SK-N-SH (cell line): ENCODE data around the gene MRPL36. TPM values are rescaled to one million over a fixed set of nuclear protein-coding genes. Genes with fewer than 3 reads are reported as not detected.

Source experiments
- CTCF ChIA-PET: fragments of 300-600, 350-600 bp; formaldehyde crosslinking; extraction: SDS; loops from one replicate; lab custom pipeline; 2021; lab: Yijun Ruan, JAX
- POLR2A ChIA-PET: fragments of 350-600 bp; sonication (Branson Sonifier 250); formaldehyde crosslinking; extraction: SDS; loops from one replicate; lab custom pipeline; 2020; ENCODE audit warnings: antibody characterized with exemption, inconsistent platforms; lab: Yijun Ruan, JAX
- DNase-seq: peaks from one replicate; pipeline ENCODE4 v3.0.0; 2012
- H2AFZ ChIP-seq: fragments of 200-600 bp; sonication (generic); 2 replicates; pipeline ENCODE4 v1.8.1; 2016; ENCODE audit warnings: antibody characterized with exemption, mild to moderate bottlenecking, low read depth
- H3F3A ChIP-seq: fragments of 200-600 bp; sonication (generic); replicated peaks from 2 replicates; pipeline ENCODE3; 2016; ENCODE audit warnings: antibody characterized with exemption, mild to moderate bottlenecking; ENCODE audit not compliant: insufficient read depth
- H3K27ac ChIP-seq, 2 experiments: fragments of 200-500 bp in 1 of 2; fragments of 200-600 bp in 1 of 2; sonication (Bioruptor generic) in 1 of 2; sonication (generic), shearing (Covaris generic) in 1 of 2; 2 replicates each; pipeline versions ENCODE4 v1.5.1 to v1.6.1; 2014 to 2016; ENCODE audit warnings: low read depth in 2 of 2, inconsistent platforms in 1 of 2, low read length in 1 of 2, mild to moderate bottlenecking in 1 of 2, mixed read lengths in 1 of 2
- H3K27me3 ChIP-seq: fragments of 200-600 bp; sonication (generic), shearing (Covaris generic); 2 replicates; pipeline ENCODE4 v1.6.1; 2016; ENCODE audit warnings: mixed run types; ENCODE audit not compliant: insufficient read depth
- H3K36me3 ChIP-seq, 2 experiments: fragments of 200-500 bp in 1 of 2; fragments of 200-600 bp in 1 of 2; sonication (Bioruptor generic) in 1 of 2; sonication (generic) in 1 of 2; replicated peaks in 1 of 2; 2 replicates each; pipeline versions ENCODE3 to v1.5.1; 2014 to 2016; ENCODE audit warnings: low read length in 1 of 2, mild to moderate bottlenecking in 1 of 2; ENCODE audit not compliant: insufficient read depth in 2 of 2, control insufficient read depth in 1 of 2
- H3K4me1 ChIP-seq, 2 experiments: fragments of 200-500 bp in 1 of 2; fragments of 200-600 bp in 1 of 2; sonication (Bioruptor generic) in 1 of 2; sonication (generic), shearing (Covaris generic) in 1 of 2; 2 replicates each; pipeline versions ENCODE4 v1.5.1 to v1.6.1; 2014 to 2016; ENCODE audit warnings: low read depth in 1 of 2, low read length in 1 of 2, mixed run types in 1 of 2; ENCODE audit not compliant: insufficient read depth in 2 of 2, control insufficient read depth in 1 of 2
- H3K4me2 ChIP-seq: fragments of 200-600 bp; sonication (generic), shearing (Covaris generic); 2 replicates; pipeline ENCODE4 v1.6.1; 2017; ENCODE audit warnings: mixed run types
- H3K4me3 ChIP-seq, 2 experiments: fragments of 200-500 bp in 1 of 2; fragments of 200-600 bp in 1 of 2; sonication (Bioruptor generic) in 1 of 2; sonication (generic), shearing (Covaris generic) in 1 of 2; 2 replicates each; pipeline versions ENCODE4 v1.5.1 to v1.8.1; 2014 to 2016; ENCODE audit warnings: low read depth in 2 of 2, inconsistent platforms in 1 of 2, low read length in 1 of 2, mild to moderate bottlenecking in 1 of 2, mixed read lengths in 1 of 2, moderate library complexity in 1 of 2
- H3K79me2 ChIP-seq: fragments of 200-600 bp; sonication (generic); 2 replicates; pipeline ENCODE4 v1.8.1; 2017; ENCODE audit warnings: mild to moderate bottlenecking; ENCODE audit not compliant: insufficient read depth
- H3K9ac ChIP-seq: fragments of 200-600 bp; sonication (generic); 2 replicates; pipeline ENCODE4 v1.6.1; 2017; ENCODE audit warnings: mixed run types
- H3K9me2 ChIP-seq: fragments of 200-600 bp; sonication (generic); 2 replicates; pipeline ENCODE4 v1.6.1; 2017; ENCODE audit warnings: mixed run types
- H3K9me3 ChIP-seq: fragments of 200-600 bp; sonication (generic); 2 replicates; pipeline ENCODE4 v1.6.1; 2017; ENCODE audit warnings: mixed run types, mild to moderate bottlenecking, moderate library complexity
- H4K20me1 ChIP-seq: fragments of 200-600 bp; sonication (generic); 2 replicates; pipeline ENCODE4 v1.6.1; 2017; ENCODE audit warnings: mild to moderate bottlenecking, mixed run types; ENCODE audit not compliant: insufficient read depth
- ELF1 ChIP-seq: IDR thresholded peaks from 2 replicates; pipeline ENCODE4 v1.4.0; 2012
- EP300 ChIP-seq, 2 experiments: IDR thresholded peaks; 2 replicates each; pipeline versions ENCODE4 v1.4.0 to v1.6.1; 2012; ENCODE audit warnings: borderline replicate concordance in 1 of 2, low read depth in 1 of 2, low read length in 1 of 2
- EZH2phosphoT487 ChIP-seq: fragments of 200-600 bp; sonication (generic); IDR thresholded peaks from 2 replicates; pipeline ENCODE4 v1.6.1; 2017; ENCODE audit warnings: low read depth, mixed run types, mild to moderate bottlenecking, antibody characterized with exemption, moderate library complexity, borderline replicate concordance
- FOSL2 ChIP-seq: IDR thresholded peaks from 2 replicates; pipeline ENCODE4 v1.4.0; 2012; ENCODE audit warnings: low read depth, mild to moderate bottlenecking, moderate library complexity, borderline replicate concordance
- FOXJ3 ChIP-seq: sonication (generic); formaldehyde crosslinking; IDR thresholded peaks from 2 replicates; pipeline ENCODE4 v1.5.1; 2020; ENCODE audit warnings: mild to moderate bottlenecking, missing genetic modification reagents
- GABPA ChIP-seq: IDR thresholded peaks from 2 replicates; pipeline ENCODE4 v1.4.0; 2012; ENCODE audit warnings: low read depth, mild to moderate bottlenecking
- GATA2 ChIP-seq: sonication (generic); formaldehyde crosslinking; IDR thresholded peaks from 2 replicates; pipeline ENCODE4 v1.5.0; 2020; ENCODE audit warnings: mild to moderate bottlenecking, missing genetic modification reagents
- JUND ChIP-seq: IDR thresholded peaks from 2 replicates; pipeline ENCODE4 v1.4.0; 2012
- MAX ChIP-seq: IDR thresholded peaks from 2 replicates; pipeline ENCODE4 v1.4.0; 2012; ENCODE audit warnings: low read depth
- MEF2A ChIP-seq: IDR thresholded peaks from 2 replicates; pipeline ENCODE4 v1.4.0; 2012; ENCODE audit warnings: low read depth, borderline replicate concordance
- MXI1 ChIP-seq: IDR thresholded peaks from 2 replicates; pipeline ENCODE4 v1.6.1; 2012; ENCODE audit warnings: mild to moderate bottlenecking, low read depth, low read length, improper control_type of control experiment
- NFIC ChIP-seq: IDR thresholded peaks from 2 replicates; pipeline ENCODE4 v1.4.0; 2012; ENCODE audit warnings: borderline replicate concordance
- PBX3 ChIP-seq: IDR thresholded peaks from 2 replicates; pipeline ENCODE4; 2012
- POLR2AphosphoS5 ChIP-seq: IDR thresholded peaks from 2 replicates; pipeline ENCODE4 v1.6.1; 2012; ENCODE audit warnings: low read depth, low read length
- RAD21 ChIP-seq: IDR thresholded peaks from 2 replicates; pipeline ENCODE4 v1.6.1; 2012; ENCODE audit warnings: mild to moderate bottlenecking, low read length
- RXRA ChIP-seq: IDR thresholded peaks from 2 replicates; pipeline ENCODE4 v1.4.0; 2012; ENCODE audit warnings: low read depth, mild to moderate bottlenecking, borderline replicate concordance
- SIN3A ChIP-seq: IDR thresholded peaks from 2 replicates; pipeline ENCODE4 v1.6.1; 2012; ENCODE audit warnings: low read depth, mild to moderate bottlenecking, low read length, moderate library complexity, borderline replicate concordance
- SMC3 ChIP-seq: IDR thresholded peaks from 2 replicates; pipeline ENCODE4 v1.6.1; 2012; ENCODE audit warnings: low read depth, low read length, improper control_type of control experiment
- TAF1 ChIP-seq: IDR thresholded peaks from 2 replicates; pipeline ENCODE4 v1.6.1; 2012; ENCODE audit warnings: low read depth, mild to moderate bottlenecking, low read length, moderate library complexity, borderline replicate concordance
- TCF12 ChIP-seq: IDR thresholded peaks from 2 replicates; pipeline ENCODE4 v1.4.0; 2012
- TEAD4 ChIP-seq: IDR thresholded peaks from 2 replicates; pipeline ENCODE4 v1.4.0; 2012; ENCODE audit warnings: mild to moderate bottlenecking, borderline replicate concordance; ENCODE audit not compliant: insufficient read depth
- YY1 ChIP-seq: IDR thresholded peaks from 2 replicates; pipeline ENCODE4 v1.4.0; 2012; ENCODE audit warnings: low read depth, mild to moderate bottlenecking
- WGBS: methylation state at CpG from one replicate; pipeline ENCODE4 v1.1.6; 2017; ENCODE audit warnings: low lambda C conversion rate; 5-methylcytosine and 5-hydroxymethylcytosine counted together
- polyA plus RNA-seq, 3 experiments: library from polyadenylated mRNA; depleted of rRNA; stranded (reverse); fragments of >200 nt; gene quantifications; 2 replicates each; pipeline ENCODE4 v1.2.3, GENCODE V29; 2012
- TF ChIP-seq, protein P1 (sequence below): fragments of 150-350 bp; IDR thresholded peaks from 2 replicates; pipeline ENCODE4 v1.6.1; 2017; ENCODE audit warnings: antibody characterized with exemption, low read length, low read depth, borderline replicate concordance

MRPL36 gene
- polyA plus RNA-seq, 1 of the 3 experiments (the other 2 are of a cell fraction): 78.4 TPM

DNA sequence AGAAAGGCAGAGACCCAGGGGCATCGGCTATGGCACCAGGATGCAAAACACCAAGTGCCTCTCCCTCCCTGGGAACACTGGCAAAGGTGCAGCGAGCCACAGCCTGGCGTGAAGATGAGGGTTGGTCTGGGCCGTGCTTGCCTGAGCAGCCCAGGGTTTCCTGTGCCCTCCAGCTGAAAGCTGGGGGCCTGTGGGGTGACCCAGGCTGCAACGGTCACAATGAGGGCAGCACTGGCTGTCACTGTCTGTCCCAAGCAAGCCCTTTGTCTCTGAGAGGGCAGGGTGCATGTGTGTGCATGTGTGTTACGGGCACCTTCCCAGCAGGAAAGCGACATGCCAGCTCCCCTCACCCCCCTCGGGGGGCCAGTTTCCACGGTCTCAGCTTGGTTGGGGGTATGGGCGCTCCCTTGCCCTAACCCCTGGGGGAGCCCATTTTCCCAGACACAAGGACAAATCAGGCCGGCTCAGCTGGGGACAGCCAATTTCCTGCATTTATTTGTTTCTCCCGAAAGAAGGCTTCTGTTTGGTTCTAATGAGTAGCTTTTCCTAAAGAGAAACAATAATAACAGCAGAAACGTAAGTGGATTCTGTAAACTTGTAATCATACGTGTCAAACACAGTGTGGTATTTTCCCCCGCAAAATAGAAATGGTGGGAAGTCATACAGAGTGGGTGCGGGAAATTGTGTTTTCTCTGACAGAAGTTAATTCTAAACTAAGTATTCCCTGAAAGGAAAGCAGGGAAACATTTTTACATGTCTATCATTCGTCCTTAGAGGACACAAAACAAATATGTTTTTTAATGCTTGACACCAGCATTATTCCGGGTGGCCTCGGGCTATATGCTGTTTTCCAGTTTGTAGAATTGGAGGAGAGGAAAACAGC lies 21.3 kb downstream of the MRPL36 start:
- DNase-seq: no peak
- CTCF ChIA-PET: no interaction called here

DNA sequence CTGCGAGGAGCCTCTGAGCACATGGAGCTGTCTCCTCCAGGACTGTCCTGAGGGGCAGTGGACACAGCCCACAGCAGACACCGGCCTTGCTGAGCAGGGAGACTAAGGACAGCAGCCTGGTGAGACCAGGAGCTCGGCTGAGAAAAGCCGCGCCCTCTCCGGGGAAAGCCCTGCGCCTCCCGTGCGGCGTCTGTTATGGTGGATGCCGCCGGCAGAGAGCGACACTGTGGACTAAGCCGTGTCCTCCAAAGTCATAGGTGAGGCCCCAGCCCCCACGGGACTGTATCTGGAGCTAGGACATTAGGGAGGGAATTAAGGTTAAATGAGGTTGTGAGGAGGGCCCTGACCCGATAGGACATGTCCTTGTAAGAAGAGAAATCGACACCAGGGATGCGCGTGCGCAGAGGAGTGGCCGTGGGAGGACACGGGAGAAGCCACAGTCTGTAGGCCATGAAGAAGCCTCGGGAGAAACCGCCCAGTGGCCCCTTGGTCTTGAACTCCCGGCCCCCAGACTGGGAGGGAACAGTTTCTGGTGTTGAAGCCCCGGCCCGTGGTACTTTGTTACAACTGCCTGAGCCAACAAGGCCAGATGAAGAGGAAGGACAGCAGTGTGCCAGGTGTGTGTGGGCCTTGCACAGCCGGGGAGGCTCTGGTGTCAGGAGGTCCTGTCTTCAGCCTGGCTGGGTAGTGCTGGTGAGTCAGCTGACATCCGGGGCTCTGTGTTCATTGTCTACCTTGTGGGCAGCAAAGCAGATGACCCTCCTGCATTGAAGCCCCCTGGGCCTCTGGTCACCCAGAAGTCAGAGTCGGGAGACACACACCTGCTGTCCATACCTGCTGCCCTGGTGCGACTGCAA lies 22.1 kb downstream of the MRPL36 start:
- Histone ChIP-seq H3F3A (no peaks in the 10 kb centered on the region), H3K9ac (no peak overlapping the region), H3K4me1 (no peaks in the 10 kb centered on the region), H2AFZ (no peak overlapping the region), H3K27ac (no peak overlapping the region), H3K9me2 (no peaks in the 10 kb centered on the region), H3K27me3 (peaks cover 70% of the 10 kb centered on the region; the same call in 1 of the 2 replicates), H3K4me2 (no peak overlapping the region), H3K9me3 (no peaks in the 10 kb centered on the region), H3K36me3 (no peaks in the 10 kb centered on the region), H4K20me1 (no peaks in the 10 kb centered on the region), H3K79me2 (no peaks in the 10 kb centered on the region), H3K4me3 (no peak overlapping the region)
- POLR2A ChIA-PET: no interaction called here
- 54% methylated on average over 27 of the region's 31 CpGs for WGBS
- CTCF ChIA-PET: interaction anchor here (0.6 to 0.7 kb wide), 2 partner anchors 14 to 78 kb away, joined by 3 to 4 read pairs; no protein-coding TSS in a partner anchor
- DNase-seq: no peak
- TF ChIP-seq, protein P1, sequence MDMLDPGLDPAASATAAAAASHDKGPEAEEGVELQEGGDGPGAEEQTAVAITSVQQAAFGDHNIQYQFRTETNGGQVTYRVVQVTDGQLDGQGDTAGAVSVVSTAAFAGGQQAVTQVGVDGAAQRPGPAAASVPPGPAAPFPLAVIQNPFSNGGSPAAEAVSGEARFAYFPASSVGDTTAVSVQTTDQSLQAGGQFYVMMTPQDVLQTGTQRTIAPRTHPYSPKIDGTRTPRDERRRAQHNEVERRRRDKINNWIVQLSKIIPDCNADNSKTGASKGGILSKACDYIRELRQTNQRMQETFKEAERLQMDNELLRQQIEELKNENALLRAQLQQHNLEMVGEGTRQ: no peak
- TF ChIP-seq EP300 (IDR thresholded peaks at IDR 0.05; ENCODE audit: borderline replicate concordance in 1 of 2, low read depth in 1 of 2, low read length in 1 of 2): no peak
- TF ChIP-seq GATA2 (CRISPR knock-in tag): no peak
- no peak for TF ChIP-seq PBX3
- no peak for TF ChIP-seq TAF1
- no peak for TF ChIP-seq FOXJ3 (CRISPR knock-in tag)
- TF ChIP-seq RXRA: no peak
- no peak for TF ChIP-seq TEAD4
- no peak for TF ChIP-seq EZH2phosphoT487
- no peak for TF ChIP-seq SIN3A
- TF ChIP-seq YY1: no peak
- TF ChIP-seq NFIC: no peak
- no peak for TF ChIP-seq SMC3
- TF ChIP-seq ELF1: no peak
- TF ChIP-seq POLR2AphosphoS5: no peak
- no peak for TF ChIP-seq FOSL2
- TF ChIP-seq RAD21: no peak

More for the DNA sequence above, 21.3 kb downstream of the MRPL36 start:
- no peaks in the 10 kb centered on the region for H3K9me2 ChIP-seq
- TF ChIP-seq FOXJ3 (CRISPR knock-in tag) (no peak), GABPA (no peak), TCF12 (no peak), SMC3 (no peak), JUND (no peak), TEAD4 (no peak), MEF2A (no peak), RXRA (no peak), NFIC (no peak), MXI1 (no peak), EZH2phosphoT487 (no peak), POLR2AphosphoS5 (no peak), YY1 (no peak), MAX (no peak), GATA2 (CRISPR knock-in tag) (no peak), SIN3A (no peak), FOSL2 (no peak)
- H3K9ac ChIP-seq: no peak overlapping the region
- no peaks in the 10 kb centered on the region for H4K20me1 ChIP-seq
- peaks cover 71% of the 10 kb centered on the region for H3K27me3 ChIP-seq
- POLR2A ChIA-PET: no interaction called here
- no peak overlapping the region for H2AFZ ChIP-seq
- H3F3A ChIP-seq: no peaks in the 10 kb centered on the region
- no peaks in the 10 kb centered on the region for H3K9me3 ChIP-seq
- no peaks in the 10 kb centered on the region for H3K36me3 ChIP-seq
- H3K79me2 ChIP-seq: no peaks in the 10 kb centered on the region
- H3K4me3 ChIP-seq: no peak overlapping the region
- 23% methylated on average over 13 of the region's 19 CpGs for WGBS
- no peak overlapping the region for H3K27ac ChIP-seq
- no peaks in the 10 kb centered on the region for H3K4me1 ChIP-seq
- H3K4me2 ChIP-seq: no peak overlapping the region
